Measurements from ENCODE around the gene AKT1S1. TPM values are rescaled to one million over a fixed set of nuclear protein-coding genes. Genes with fewer than 3 reads are reported as not detected.

Gene AKT1S1
- total RNA-seq, 3 donors from 2014 or later (not counting 1 experiment from before 2014, with no cell fraction given): 12.8 to 17.8 (median 16.1) TPM

DNA sequence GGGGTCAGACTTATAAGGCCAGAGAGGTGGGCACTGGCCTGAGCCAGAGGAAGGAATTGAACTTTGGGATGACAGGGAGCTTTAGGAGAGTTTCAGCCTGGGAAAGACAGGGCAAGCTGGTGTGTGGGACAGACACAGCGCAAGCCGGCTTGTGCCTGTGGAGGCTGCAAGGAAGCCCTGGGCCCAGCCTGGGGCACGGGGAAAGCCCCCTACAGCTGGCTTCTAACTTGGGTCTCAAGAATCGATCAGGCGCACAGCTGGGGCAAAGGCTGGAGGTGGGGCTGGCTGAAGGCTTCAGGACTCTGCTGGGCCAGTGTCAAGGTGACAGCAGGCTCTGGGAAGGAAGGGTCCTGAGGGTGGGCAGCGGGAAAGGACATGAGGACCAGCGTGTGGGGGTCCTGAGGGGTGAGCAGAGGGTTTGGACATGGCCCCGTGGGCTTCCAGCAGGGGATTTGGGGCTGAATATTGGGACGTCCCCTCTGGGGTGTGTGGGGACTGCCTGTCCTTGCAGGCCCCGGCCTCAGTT, 23.2 kb downstream of the AKT1S1 start:
- H3K27me3 ChIP-seq (ENCODE audit: control insufficient read depth, insufficient read depth, low read length): no peaks in the 10 kb centered on the region
- DNase-seq: no peak
- 94% methylated on average over 10 of the region's 10 CpGs for WGBS (ENCODE audit: insufficient coverage)
- intact Hi-C loops (cut with micrococcal nuclease): loop anchor here (2.0 kb wide), 1 partner anchor 13 kb away; the partner anchor contains the start of gene PNKP
- Mint-ChIP-seq H3K27ac (peak overlapping the region in 1 of 2 donors; percentile 38), H3K4me3 (no peak overlapping the region), H3K27me3 (ENCODE audit: low read depth in 2 of 2) (no peaks in the 10 kb centered on the region), H3K36me3 (no peaks in the 10 kb centered on the region), H3K9me3 (no peaks in the 10 kb centered on the region), H3K4me1 (peaks cover 19 to 26% of the 10 kb centered on the region in 2 donors)
- H3K36me3 ChIP-seq (ENCODE audit: control insufficient read depth, insufficient read depth, low read length): peaks cover 14% of the 10 kb centered on the region
- TF ChIP-seq, protein P1, sequence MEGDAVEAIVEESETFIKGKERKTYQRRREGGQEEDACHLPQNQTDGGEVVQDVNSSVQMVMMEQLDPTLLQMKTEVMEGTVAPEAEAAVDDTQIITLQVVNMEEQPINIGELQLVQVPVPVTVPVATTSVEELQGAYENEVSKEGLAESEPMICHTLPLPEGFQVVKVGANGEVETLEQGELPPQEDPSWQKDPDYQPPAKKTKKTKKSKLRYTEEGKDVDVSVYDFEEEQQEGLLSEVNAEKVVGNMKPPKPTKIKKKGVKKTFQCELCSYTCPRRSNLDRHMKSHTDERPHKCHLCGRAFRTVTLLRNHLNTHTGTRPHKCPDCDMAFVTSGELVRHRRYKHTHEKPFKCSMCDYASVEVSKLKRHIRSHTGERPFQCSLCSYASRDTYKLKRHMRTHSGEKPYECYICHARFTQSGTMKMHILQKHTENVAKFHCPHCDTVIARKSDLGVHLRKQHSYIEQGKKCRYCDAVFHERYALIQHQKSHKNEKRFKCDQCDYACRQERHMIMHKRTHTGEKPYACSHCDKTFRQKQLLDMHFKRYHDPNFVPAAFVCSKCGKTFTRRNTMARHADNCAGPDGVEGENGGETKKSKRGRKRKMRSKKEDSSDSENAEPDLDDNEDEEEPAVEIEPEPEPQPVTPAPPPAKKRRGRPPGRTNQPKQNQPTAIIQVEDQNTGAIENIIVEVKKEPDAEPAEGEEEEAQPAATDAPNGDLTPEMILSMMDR (IDR thresholded peaks at IDR 0.05): no peak
- H3K9me3 ChIP-seq (ENCODE audit: control insufficient read depth, insufficient read depth, low read length): no peaks in the 10 kb centered on the region
- H3K4me3 ChIP-seq (ENCODE audit: low read length): no peak overlapping the region
- ATAC-seq: no peak
- no peak overlapping the region for H3K27ac ChIP-seq (ENCODE audit: low read length)
- peaks cover 21% of the 10 kb centered on the region for H3K4me1 ChIP-seq (ENCODE audit: control insufficient read depth, insufficient read depth, low read length)

DNA sequence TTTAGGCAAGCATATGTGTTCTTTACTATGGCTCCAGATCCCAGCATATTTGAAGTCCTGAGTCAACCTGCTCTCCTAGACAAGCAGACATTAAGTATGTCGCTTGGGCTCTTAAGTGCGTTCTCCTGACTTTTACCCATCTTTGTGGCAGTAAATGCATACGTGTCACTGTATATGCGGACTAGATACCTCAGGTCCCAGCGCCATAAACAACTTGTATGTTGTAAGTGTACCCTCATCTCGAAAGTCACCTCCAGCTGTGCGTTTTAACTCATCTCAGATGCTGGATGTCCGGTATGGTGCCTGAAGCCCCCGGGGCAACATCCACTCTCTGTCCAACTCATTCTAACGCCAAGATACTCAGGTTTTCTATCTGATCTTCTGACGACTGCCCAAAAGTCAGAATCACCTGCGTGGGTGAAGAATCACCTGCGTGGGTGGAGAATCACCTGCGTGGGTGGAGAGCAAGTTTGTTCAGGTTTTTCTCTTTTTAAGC, 24.5 kb downstream of the AKT1S1 start:
- Histone ChIP-seq H3K36me3 (ENCODE audit: control insufficient read depth, insufficient read depth, low read length) (peaks cover 5% of the 10 kb centered on the region), H3K27ac (ENCODE audit: low read length) (no peak overlapping the region), H3K9me3 (ENCODE audit: control insufficient read depth, insufficient read depth, low read length) (no peaks in the 10 kb centered on the region), H3K4me3 (ENCODE audit: low read length) (no peak overlapping the region), H3K4me1 (ENCODE audit: control insufficient read depth, insufficient read depth, low read length) (peaks cover 31% of the 10 kb centered on the region), H3K27me3 (ENCODE audit: control insufficient read depth, insufficient read depth, low read length) (no peaks in the 10 kb centered on the region)
- peak overlapping the region; percentile 80 for H3K4me3 Mint-ChIP-seq
- no peaks in the 10 kb centered on the region for H3K9me3 Mint-ChIP-seq
- 91% methylated on average over 14 of the region's 14 CpGs for WGBS (ENCODE audit: insufficient coverage)
- intact Hi-C loops (cut with micrococcal nuclease): loop anchor here (2.0 kb wide), 1 partner anchor 14 kb away; the partner anchor contains the start of gene PNKP
- DNase-seq (no peak), ATAC-seq (no peak)
- H3K27ac Mint-ChIP-seq: peak overlapping the region; percentile 56 to 95
- H3K36me3 Mint-ChIP-seq: no peaks in the 10 kb centered on the region
- H3K4me1 Mint-ChIP-seq: peaks cover 30 to 33% of the 10 kb centered on the region in 2 donors
- TF ChIP-seq, protein P1 (IDR thresholded peaks at IDR 0.05): no peak
- no peaks in the 10 kb centered on the region for H3K27me3 Mint-ChIP-seq (ENCODE audit: low read depth in 2 of 2)

DNA sequence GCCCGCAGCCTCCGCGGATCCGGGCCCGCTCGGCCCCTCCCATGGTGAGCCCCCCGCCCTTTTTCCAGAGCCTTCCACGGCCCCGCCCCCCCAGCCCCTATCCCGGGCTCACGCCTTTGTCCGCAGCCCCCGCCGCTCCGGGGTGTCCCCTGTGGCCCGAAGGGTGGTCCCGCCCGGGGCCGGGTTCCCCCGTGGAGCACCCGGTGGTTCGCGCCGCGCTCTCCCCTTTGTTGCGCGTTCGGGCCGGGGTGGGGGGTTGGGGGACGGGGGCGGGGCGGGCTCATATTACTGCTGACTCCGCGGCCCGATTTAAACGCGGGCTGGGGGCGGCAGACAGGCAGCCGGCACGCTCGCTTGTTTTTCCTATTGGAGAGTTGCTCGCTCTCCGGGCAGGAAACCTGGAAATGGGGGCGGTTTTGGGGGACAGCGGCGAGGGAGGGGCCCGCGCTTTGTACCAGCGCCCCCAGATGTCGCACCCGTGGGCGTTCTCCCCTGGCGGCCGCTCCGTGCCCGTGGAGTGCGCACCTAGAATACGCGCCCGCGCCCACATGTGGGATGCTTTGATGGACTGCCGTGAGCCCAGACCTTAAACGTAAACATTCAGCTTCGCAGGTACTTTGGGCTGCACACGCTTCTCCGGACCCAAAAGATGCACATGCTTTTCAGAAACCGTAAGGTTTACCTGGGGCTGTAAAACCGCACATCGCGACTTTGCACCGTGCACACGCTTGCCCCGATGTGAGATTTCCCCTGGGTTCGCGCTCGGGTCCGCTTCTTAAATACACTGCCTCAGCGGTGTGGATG, 25.5 kb downstream of the AKT1S1 start:
- DNase-seq: peak in 1 of 2 donors; percentile 60
- H3K27ac ChIP-seq (ENCODE audit: low read length): no peak overlapping the region

More for the DNA sequence above, 25.5 kb downstream of the AKT1S1 start:
- TF ChIP-seq, protein P1 (IDR thresholded peaks at IDR 0.05): no peak
- H3K27me3 Mint-ChIP-seq (ENCODE audit: low read depth in 2 of 2): no peaks in the 10 kb centered on the region
- intact Hi-C loops (cut with micrococcal nuclease): loop anchor here (2.0 kb wide), 2 partner anchors 15 to 33 kb away; partner anchors contain the start of genes MED25 and PNKP
- H3K27me3 ChIP-seq (ENCODE audit: control insufficient read depth, insufficient read depth, low read length): no peaks in the 10 kb centered on the region
- H3K4me1 ChIP-seq (ENCODE audit: control insufficient read depth, insufficient read depth, low read length): peaks cover 31% of the 10 kb centered on the region
- peak overlapping the region; percentile 80 for H3K4me3 Mint-ChIP-seq
- peaks cover 3% of the 10 kb centered on the region for H3K36me3 ChIP-seq (ENCODE audit: control insufficient read depth, insufficient read depth, low read length)
- no peaks in the 10 kb centered on the region for H3K9me3 ChIP-seq (ENCODE audit: control insufficient read depth, insufficient read depth, low read length)
- peak overlapping the region; percentile 40 for H3K4me3 ChIP-seq (ENCODE audit: low read length)
- H3K27ac Mint-ChIP-seq: peak overlapping the region; percentile 56 to 95
- WGBS (ENCODE audit: insufficient coverage): 2% methylated on average over 73 of the region's 78 CpGs
- ATAC-seq: no peak
- H3K9me3 Mint-ChIP-seq: no peaks in the 10 kb centered on the region
- H3K4me1 Mint-ChIP-seq: peaks cover 30 to 33% of the 10 kb centered on the region in 2 donors
- H3K36me3 Mint-ChIP-seq: no peaks in the 10 kb centered on the region

Data from natural killer cell (primary cell).